CMK (cell line): ENCODE results near the gene KCNIP1.

ENCODE experiments used
- DNase-seq: peaks from one replicate; pipeline ENCODE4 v3.0.0-alpha.2; 2010; ENCODE audit warnings: low read depth

The KCNIP1 gene

DNA sequence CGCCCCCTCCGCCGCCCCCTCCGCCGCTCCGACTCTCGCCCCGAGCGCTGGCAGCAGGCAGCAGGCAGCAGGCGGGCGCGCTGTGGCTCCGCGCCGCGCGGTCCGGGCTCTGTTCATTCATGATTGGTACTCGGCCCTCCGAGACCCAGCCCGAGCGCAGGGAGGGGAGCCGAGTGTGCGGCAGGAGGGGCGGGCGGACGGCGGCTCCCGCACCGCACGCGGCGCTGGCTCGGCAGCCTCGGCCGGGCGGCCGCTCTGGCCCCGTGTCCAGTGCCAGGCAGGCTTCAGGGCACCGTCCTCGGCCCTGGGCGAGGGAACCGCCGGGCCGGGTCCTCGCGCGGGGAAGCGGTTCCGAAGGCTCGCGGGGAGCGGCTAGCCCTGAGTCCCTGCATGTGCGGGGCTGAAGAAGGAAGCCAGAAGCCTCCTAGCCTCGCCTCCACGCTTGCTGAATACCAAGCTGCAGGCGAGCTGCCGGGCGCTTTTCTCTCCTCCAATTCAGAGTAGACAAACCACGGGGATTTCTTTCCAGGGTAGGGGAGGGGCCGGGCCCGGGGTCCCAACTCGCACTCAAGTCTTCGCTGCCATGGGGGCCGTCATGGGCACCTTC lies at the start of gene KCNIP1:
Gene KCNIP1, plus strand, starts transcription at position 31 of the 607 bp plus-strand sequence.
- DNase-seq, result no peak

GRCh38 chr5:170463426-170463825 lies 40.4 kb upstream of the KCNIP1 start:
- no peak for DNase-seq

DNA sequence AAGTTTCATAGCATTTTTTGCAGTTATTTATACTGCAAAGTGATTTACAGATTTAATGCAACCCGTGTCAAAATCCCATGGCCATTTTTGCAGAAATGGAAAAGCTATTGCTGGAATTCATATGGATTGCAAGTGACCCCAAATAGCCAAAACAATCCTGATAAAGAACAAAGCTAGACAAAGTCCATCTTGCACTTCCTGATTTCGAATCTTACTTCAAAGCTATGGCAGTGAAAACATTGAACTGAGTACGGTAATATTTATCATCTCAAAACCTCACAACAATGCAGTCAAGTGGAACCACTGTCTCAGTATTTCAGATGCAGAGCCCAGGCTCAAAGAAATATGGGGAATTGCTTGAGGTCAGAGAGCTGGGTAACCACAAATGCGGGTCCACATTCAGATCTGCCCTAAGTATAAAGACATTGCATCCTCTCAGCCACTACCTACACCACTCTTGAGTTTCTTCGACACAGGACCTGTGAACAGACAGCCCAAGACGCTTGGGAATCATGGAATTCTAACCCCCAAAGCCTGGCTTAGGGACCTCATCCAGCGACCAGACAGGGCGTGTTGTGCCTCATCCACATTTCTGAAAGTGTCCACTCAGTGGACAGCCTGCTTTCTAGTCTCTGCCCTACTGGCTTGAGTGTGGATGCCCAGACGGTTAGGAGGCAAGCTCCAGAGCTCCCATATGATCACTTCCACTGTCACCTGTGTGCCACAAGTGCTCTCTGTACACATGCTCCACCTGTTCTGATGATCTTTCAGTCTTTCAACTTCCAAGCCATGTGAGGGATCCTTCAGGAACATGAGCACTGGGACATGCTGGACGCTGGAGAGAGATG lies 39.3 kb upstream of the KCNIP1 start:
- DNase-seq, result no peak

- DNase-seq, result no peak
Observed at GRCh38 chr5:170466553-170466952, 37.3 kb upstream of the KCNIP1 start.

GRCh38 chr5:170466988-170467707 lies 36.7 kb upstream of the KCNIP1 start:
- no peak for DNase-seq

- DNase-seq, result no peak
Observed at GRCh38 chr5:170468633-170469285, 35.1 kb upstream of the KCNIP1 start.

GRCh38 chr5:170469414-170469813 lies 34.4 kb upstream of the KCNIP1 start:
- no peak for DNase-seq

DNA sequence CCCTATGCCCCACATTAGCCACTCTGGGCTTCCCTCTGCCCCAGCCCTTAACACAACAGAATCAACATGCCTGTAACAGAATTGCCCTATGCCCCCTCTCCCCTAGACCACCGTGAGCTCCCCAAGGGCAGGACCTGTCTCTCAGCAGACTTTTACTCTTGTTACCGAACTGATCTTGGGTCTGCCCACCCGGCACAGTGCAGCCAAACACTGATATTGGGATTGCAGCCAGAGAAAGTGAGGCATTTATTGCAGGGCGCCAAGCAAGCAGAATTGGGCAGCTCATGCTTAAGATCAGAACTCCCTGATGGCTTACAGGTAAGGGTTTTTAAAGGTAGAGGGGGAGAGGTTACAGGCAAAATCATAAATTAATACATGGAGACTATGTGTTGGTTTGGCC lies 33.5 kb upstream of the KCNIP1 start:
- no peak for DNase-seq

- no peak for DNase-seq
Observed at GRCh38 chr5:170470808-170471404, 32.9 kb upstream of the KCNIP1 start.

- no peak for DNase-seq
Observed at GRCh38 chr5:170471551-170472178, 32.2 kb upstream of the KCNIP1 start.

GRCh38 chr5:170473642-170474041 lies 30.2 kb upstream of the KCNIP1 start:
- DNase-seq, result no peak

DNA sequence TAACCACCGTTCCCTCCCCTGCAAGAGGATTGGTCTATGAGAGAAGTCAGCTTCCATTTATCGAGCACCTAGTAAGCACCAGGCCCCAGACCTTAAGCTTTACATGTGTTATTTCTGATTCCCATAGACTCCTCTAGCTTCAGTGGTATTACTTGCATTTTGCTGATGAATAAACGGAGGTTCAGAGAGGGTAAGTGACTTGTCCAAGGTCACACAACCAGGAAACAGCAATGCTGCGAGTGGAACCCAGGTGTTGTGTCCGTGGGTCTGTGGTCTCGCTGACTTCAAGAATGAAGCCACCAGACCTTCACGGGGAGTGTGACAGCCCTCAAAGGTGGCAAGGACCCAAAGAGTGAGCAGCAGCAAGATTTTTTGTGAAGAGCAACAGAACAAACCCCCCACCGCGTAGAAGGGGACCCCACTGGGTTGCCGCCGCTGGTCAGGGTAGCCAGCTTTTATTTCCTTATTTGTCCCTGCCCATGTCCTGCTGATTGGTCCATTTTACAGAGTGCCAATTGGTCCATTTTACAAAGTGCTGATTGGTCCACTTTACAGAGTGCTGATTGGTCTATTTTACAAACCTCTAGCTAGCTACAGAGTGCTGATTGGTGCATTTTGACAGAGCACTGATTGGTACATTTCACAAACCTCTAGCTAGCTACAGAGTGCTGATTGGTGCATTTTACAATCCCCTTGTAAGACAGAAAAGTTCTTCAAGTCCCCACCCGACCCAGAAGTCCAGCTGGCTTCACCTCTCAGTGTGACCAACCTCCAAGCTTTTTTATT lies 29.1 kb upstream of the KCNIP1 start:
- no peak for DNase-seq

DNA sequence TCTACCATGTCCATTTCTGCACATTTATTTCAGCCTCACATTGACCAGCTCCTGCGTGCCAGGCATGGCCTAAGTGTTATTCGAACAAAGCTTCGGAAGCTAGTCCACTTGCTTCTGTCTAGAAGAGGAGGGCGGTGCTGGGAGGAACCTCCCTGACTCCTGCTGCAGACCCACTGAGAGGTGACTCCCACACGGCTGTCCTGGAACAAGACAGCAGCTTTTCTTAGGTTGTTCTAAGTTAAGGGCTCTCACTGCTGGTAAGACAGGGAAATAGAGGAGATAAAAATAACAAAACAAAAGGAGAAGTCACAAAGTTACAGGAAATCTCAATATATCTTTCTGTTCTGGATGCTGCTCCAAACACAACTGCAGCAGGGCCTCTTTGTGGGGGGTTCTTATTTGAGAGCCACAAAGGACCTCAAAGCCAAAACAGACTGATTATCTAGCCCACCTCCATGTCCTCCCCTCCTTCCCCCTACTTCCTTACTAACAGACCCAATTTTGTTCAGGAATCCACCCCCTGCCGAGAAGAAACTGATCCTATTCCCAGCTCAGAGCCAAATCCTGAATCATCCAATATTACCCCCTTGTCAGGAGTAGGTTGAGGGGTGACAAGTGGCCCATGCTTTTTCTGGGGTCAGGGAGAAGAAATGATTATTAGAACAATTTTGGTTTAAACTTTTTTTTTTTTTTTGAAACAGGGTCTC lies 28.4 kb upstream of the KCNIP1 start:
- DNase-seq, result no peak

- DNase-seq, result no peak
Observed at GRCh38 chr5:170476704-170477103, 27.1 kb upstream of the KCNIP1 start.

DNA sequence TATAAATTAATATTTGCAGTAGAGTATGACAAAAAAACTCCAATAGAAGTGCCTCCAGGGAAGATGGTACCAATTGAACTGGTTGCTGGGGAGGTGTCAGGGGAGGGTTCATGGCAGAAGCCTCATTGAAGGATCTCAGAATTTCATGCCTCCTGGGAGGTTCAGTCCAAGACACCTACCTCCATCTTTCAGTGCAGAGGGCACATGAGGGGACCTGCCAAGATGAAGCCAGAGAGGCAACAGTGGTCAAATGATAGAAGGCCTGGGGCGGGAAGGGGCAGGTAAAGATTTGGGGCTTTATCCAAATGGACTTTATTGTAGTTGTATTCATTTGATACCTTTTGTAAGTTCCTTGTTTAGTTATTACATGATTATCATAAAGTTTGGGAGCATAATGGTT lies 25.9 kb upstream of the KCNIP1 start:
- DNase-seq, result no peak

DNA sequence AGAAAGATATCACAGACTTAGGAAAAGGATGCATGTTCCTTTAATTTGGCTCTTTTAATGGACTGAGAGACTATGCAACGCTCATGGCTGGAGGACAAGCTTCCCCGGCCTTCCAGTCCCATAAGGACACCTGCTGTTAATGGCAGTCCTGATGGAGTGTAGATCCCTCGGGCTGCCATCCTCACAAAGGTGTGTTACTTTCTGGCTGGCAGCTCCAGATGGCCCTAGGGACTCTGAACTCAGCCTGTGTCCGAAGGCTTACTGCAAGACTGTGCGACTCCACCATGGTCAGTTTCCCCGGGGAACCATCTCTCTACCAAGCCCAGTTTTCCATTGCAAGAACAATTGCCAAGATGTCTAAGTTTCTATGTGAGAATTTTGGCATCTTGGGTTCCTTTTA lies 25.5 kb upstream of the KCNIP1 start:
- DNase-seq, result no peak

- DNase-seq, result no peak
Observed at GRCh38 chr5:170479484-170479883, 24.3 kb upstream of the KCNIP1 start.

GRCh38 chr5:170480260-170480659 lies 23.6 kb upstream of the KCNIP1 start:
- DNase-seq, result no peak

- DNase-seq, result peak; percentile 24
Observed at GRCh38 chr5:170481849-170482248, 22.0 kb upstream of the KCNIP1 start.

GRCh38 chr5:170482511-170482910 lies 21.3 kb upstream of the KCNIP1 start:
- DNase-seq, result no peak
